HG02943 (cell line): ENCODE data around the gene KRTAP5-2.

Source experiments
- ATAC-seq: cut with Tn5 transposase; IDR thresholded peaks from one replicate; pipeline ENCODE4 v1.9.1; 2021; ENCODE audit warnings: mild to moderate bottlenecking, low read depth, moderate library complexity; ENCODE audit not compliant: unreplicated experiment

The KRTAP5-2 gene

DNA sequence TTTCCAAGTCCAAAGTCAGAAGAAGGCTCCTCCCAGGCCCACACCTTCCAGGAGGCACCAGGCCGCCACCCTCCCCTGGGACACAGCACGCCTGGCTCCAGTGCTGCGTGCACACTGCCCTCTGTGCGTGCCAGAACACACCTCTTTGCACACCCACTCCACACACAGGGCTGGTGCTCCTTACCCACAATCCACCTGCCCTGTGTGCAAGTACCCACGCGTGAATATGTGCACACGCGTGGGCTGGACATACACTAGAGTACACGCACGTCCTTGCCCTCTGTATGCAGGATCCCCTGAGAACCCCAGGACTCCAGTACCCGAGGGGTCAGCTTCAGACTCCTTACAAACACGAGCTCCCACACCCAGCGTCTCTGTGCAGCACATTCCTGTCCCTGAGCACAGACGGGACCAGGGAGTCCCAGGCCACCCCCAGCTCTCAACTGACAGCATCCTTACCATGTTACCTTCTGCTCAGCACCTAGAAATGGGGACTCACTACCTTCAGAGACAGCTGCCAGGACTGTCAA, 28.8 kb downstream of the KRTAP5-2 start:
- no peak for ATAC-seq

DNA sequence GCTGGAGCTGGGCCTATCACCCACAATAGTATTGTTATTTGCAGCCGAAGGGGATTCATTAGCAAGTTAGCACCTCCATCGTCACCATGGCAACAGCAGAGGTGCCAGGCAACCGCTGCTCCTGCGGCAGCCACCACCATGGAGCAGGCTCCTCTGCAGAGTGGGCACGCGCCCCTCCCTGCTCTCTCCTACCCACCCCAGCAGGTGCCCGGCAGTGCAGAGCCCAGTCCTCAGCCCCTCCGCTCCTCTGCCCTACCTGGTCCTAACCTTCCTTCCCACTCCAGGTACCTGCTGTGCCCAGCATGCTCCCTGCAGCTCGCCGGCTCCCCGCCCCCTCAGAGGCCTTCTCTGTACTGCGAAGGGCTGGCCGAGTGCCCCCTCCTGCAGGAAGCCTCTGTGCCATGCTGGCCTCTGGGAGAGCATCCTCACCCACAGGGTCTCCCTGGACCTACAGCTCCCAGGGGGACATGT, 29.6 kb downstream of the KRTAP5-2 start:
- ATAC-seq, result no peak

DNA sequence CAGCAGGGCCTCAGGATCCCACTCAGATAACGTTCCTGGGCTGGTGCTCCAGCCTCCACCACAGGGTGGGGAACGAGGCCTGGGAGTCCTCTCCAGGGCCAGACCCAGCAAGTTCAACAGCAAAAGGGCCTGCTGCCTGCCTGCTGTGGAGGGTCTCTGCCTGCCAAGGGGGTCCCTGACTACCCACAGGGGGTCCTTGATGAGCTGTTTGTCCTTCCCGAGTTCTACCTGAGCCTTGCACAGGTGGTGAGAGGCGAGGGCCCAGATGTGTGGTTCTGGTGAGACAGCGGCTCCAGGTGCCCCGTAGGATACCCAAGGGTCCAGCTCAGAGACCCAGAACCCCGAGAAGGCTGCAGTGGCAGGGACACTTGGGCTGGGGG, 30.4 kb downstream of the KRTAP5-2 start:
- ATAC-seq, result no peak

DNA sequence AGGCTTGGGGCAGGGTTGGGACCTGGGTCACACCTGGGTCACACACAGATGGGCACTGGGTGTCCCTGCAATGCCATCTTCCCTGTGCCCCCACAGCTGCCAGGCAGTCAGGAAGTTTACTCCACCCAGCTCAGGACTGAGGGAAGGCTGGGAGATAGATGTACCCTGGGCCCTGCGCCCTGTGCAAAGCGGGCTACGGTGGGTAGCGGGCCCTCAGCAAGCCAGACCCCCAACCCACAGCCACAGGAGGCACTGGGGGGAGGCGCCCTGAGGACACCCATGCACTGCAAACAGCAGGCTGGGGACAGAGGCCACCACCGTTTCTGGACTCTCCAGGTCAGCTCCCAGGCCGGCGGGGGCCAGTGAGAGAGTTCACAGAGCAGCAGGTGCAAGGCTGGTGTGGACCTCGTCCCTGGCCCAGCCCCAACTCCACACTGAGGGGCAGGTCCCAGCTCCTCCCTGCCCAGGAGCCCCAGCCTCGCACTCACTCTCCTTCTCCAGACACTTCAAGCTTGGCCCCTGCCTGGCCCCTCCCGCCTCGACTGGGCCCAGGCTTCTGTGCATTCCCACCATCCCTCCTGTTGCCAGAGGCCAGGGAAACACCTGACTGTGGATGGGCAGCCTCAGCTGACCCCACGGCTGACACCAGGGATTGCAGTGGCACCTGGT, 30.9 kb downstream of the KRTAP5-2 start:
- no peak for ATAC-seq

DNA sequence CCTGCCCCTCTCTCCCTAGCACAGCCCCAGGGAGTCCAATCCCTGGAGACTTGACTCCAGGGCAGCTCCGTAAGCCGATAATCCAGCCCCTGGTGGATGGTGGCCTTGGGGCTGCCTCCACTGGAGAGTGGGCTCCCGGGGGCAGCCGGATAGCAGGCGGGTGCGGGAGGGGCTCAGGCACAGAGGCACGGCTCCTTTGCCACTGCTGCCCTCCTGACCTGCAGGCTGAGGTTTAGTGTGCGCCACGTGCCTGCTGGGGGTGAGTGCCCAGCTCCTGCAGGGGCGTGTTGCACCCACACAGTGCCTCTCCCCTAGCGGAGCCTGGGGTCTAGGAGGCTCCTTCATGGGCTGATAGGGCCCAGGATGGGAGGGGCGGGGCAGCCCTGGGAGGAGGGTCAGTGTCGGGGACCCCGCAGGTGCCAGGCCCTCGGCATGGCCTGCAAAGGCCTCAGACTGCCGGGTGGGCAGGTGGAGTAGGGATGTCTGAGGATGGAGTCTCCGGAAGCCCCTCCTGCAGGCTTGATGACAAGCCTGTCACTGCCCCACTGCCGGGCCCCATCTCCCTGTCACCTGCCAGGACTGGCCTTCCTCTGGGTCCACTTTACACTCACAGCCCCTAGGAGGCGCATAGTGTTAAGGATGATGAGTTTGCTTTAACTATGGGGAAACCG, 31.6 kb downstream of the KRTAP5-2 start:
- no peak for ATAC-seq

DNA sequence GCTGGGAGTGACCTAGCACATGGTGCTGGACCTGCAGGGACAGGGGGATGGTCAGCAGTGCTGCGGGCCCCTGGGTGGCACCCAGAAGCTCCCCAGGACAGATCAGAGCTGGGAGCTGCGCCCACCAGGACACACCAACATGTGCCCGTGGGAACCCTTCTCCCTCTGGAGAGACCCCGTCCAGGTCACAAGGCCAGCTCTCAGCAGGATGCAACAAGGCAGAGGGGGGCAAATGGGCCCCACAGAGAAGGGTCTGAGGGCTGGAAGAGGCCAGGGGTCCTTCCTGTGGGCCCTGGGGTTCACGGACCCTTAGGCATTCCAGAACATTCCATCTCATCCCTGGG, 32.2 kb downstream of the KRTAP5-2 start:
- no peak for ATAC-seq

DNA sequence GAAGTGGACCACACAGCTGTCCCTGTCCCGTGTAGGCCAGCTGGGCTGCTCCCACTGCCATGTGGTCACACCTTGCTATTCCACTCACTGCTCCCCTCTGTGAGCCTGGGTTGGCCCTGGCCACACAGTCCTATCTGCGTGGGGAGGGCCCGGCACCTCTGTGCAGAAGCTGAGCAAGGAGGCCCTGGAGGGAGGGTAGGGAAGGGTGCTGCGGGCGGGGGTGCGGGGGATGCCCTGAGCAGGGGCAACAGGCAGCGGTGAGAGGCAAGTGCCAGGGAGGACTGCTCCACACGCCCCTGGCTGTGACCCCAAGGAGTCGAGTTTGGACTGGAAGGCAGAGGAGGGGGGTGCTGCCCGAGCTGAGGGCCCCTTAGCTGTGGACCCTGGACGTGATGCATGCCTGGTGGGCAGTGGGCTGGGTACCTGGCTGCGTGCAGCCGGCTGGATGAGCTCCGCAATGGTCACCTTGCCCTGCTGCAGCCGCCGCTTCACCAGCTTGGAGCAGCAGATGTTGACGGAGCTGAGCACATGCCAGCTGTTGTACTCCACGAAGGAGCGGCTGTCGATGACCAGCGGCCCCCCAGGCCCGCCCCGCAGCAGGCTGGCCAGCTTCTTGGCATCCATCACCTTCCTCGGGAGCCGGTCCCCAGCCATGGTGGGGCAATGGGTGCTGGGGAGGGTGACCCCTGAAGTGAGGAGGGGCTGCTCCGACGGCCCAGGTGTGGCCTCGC, 32.8 kb downstream of the KRTAP5-2 start:
- ATAC-seq, result no peak

DNA sequence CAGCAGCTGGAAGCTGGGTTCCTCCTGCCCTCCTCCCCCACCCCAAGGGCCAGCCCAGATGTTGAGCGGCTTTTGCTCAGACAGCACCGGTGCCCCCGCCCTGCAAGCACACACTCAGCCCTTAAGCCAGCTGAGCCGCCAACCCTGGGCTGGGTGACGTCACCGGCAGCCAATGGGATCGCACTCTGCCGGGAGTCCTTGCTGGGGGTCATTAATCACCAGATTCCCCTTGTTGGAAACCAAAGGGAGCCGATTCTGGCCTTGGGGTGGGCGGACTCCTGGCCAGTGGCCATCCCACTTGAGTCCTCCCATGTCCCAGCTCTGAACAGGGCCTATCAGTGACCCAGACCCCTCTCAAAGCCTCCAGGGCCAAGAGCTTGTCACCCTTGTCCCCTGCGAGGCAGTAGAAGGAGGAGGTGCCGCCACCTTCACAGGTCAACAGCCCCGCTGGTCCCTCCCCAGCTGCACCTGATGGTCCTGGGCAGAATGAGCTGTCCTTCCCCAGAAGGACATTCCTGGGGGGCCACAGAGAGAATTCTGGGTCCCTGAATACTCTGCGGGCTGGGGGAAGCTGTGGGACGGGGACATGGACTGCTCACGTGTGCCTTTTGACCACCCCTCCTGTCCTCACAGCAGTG, 33.4 kb downstream of the KRTAP5-2 start:
- no peak for ATAC-seq

DNA sequence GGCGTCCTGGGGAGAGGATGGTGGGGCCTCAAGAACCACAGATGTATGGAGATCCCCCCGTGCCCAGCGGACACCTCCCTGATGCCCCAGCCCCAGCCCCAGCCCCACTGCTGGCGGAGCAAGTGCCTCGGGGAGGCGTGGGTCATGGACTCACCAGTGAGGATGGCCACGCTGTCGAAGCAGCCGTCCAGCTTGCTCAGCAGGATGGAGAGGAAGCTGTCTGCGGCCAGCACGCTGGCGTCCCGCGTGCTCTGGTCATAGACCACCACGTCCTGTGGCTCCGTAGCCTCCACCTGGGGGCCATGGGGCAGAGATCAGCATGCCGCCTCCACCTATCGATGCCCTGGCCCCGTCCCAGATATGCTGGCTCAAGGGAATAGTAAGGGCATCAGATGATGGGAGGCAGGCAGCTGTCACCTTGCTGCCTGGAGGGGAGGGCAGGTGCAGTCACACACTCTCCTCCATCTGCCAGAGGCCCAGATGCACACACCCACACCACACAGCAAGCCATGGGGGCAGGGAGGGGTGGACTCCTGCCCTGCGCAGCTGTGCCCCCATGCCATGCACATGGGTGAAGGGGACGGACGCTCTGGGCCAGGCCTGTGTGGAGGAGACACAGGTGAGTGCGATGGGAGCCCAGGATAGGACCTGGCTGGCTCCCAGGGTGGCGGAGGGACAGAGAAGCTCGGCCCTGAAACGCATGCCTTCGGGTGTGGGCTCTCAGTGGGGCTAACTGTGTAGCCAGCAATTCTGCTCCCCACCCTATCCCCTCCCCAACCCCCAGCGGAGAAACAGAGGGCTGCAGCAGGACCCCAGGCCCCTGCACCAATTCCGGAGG, 34.2 kb downstream of the KRTAP5-2 start:
- ATAC-seq, result no peak

DNA sequence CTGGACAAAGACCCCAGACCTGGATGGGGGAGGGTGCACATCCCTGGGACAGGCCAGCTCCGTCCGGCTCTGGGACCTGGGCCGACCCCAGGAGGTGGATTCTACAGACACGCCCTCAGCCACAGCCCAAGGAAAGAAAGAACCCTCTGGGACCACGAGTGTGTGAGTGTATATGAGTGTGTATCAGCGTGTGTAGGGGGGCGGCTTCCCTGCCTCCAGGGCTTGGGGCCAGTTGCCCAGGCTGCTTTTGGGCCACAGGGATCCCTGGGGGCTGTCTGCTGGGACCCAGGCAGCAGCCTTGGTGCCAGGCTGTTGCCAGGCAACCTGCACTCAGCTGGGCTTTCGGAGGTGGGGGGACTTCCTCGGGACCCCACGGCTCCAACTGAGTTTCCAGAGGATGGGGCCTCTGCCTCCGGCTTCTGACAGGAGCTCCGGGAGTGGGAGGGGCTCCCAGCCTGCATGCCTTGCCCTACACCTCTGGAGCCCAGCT, 34.9 kb downstream of the KRTAP5-2 start:
- ATAC-seq, result no peak

DNA sequence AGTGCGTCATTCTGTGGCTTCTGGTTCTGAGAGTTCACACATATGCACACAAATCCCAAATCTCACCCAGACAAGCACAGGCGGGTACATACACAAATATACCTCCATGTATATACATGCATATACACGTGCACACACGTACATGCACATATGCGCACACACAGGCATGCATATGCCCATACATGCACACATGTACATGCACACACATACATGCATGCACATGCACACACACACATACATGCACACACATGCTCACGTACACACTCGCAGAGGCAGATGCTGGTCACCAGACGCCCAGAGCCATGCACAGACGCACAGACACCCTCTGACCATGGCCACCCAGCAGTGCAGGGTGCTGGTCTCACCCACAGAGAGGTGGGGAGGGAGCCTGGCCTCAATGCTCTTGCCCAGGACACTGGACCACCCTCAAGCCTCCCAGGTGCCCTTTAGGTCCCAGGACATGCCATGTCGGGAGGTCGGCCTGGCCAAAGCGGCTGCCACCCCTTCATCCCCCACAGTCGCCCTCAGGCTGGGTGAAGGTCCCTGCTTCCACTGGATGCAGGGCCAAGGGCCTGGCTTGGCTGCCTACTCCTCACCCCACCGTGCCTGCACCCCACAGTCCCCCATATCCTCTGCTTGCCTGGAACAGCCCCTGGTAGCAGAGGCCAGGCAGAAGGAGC, 35.5 kb downstream of the KRTAP5-2 start:
- ATAC-seq, result no peak

DNA sequence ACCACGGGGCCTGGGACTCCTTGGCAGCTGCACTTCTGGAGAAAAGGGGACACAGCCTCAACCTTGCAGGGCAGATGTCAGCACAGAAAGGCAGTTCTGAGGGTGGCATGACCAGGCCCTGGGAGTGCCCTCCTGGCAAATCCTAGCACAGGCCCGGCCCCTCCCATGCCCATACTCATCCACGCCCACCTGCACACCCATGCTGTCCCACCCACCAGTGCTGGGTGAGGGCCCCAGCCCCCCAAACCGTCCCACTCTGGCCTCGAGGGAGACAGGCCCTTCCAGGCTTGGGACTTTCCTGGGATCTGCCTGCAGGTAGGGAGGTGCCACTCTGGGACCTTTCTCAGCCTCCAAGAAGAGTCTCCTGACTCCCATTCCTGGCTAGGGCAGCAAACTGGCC, 36.1 kb downstream of the KRTAP5-2 start:
- no peak for ATAC-seq

DNA sequence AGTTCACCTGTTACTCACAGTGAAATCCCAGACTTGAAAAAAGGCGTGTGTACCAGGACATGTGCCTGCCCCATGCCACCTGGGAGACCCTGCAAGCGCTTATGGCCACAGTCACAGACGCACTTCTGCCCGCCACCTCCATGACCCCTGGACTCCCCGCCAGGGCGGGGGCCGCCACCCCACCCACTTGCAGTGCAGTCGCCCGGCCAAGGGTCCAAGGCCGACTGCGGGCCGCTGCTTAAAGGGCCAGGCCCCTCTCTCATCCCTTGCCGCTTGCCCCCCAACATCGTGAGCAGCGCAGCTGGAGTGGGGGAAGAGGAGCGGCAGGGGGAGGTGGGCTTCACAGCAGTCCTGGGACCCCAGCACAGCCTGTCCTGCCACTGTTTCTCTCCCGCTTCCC, 36.8 kb downstream of the KRTAP5-2 start:
- ATAC-seq, result no peak

DNA sequence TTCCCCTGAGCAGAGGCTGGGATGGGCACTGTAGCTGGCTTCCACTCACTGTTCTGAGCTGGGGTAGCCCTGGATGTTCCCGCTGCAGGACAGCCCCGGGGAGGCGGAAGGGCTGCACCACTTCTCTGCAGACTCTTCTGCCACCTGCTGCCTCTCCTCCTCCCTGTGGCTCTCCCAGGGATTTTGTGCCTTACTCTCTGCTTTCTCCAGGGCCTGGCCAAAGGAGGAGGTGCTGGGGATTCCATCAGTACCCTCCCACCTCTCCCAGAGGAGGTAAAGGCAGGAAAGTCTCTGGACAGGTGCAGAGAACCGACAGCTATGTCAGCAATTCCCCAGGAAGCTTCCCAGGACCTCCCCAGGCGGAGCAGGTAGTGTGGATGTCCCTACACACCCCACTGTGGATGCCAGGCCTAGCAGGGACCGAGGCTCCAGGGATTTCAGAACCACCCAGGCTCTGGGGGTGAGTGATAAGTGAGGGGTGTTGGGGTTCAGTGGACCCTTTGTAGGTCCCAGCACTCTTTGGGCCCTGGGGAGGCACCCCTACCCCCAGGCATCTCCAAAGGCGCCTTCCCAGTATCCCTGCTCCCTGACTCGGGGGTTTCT, 37.3 kb downstream of the KRTAP5-2 start:
- ATAC-seq, result no peak

DNA sequence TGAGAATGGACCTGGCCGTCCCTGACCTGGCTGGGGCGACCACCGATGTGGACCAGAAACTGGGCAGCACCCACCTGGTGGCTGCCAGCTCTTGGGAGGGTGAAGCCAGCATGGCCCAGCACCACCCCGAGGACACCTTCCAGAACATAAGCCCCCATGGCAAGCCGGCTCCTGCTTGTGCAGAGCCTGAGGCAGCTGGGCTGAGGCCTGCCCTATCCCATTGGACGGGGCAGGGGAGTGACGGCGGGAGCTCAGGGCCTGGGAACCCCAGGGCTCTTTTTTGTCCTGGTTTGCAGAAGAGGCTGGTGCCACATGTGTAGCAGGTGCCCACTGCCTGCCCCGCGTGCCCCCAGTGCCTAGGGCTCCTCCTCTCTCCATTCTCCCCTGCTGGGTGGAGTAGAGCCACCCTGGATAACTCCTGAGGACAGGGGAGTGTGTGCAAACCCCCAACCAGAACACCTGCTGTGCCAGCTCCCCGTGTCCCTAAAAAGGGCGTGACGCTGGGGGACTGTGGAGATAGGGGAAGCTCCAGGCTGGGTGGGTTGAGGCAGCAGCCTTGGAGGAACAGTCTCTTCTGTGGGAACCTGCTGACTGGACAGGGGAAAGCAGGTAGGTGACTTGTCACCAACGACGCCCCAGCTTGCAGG, 38.0 kb downstream of the KRTAP5-2 start:
- ATAC-seq, result no peak

DNA sequence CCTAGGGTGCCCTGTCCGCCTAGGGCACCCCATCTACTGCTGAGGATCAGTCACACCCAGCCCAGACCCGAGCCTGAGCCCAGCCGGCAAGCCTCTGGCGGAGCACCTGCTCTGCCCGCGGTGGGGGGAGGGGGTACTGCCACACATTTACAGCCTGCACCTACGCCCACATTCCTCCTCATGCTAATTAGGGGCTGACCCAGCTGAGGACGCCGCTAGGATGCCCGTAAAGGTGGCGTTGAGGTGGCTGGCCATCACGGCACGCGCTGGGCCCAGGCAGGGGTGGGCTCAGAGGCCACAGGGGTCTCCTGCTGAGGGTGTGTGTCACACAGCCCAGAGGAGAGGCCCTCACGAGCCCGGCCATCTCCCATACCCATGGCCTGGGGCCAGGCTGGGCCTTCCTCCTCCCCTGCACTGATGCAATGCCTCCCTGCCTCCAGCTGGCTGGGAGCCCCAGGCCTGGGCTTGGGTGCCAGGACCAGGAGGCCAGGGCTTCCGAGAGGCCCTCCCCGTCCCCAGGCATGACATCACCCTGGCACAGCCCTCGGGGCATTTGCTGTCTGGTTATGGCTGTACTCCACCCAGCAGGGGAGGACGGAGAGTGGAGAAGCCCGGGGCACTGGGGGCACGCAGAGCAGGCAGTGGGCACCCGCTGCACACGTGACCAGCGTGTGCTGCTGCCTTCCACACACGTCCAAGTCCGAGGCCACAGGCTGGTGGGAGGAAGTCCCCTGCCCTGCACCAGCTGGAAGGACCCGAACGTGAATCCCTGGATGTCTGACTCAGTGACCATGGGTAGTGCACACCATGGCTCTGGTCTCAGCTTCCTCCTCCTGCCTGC, 38.8 kb downstream of the KRTAP5-2 start:
- no peak for ATAC-seq

DNA sequence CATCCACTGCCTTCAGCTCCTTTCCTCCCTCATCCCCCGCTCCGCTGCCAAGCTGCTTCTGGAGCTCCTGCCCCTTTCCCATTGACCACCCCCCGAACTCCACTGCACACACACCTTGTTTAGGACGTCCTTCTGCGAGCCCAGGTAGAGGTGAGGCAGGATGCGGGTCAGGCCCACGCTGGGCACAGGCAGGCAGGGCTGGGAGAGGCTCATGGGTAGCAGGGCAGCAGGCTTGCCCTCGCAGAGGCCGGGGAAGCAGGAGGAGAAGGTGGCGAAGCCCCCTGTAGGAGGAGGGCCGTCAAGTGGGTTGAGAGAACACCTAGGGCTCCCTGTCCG, 39.4 kb downstream of the KRTAP5-2 start:
- no peak for ATAC-seq
